ENCODE measurements around the gene GON4L.

DNA sequence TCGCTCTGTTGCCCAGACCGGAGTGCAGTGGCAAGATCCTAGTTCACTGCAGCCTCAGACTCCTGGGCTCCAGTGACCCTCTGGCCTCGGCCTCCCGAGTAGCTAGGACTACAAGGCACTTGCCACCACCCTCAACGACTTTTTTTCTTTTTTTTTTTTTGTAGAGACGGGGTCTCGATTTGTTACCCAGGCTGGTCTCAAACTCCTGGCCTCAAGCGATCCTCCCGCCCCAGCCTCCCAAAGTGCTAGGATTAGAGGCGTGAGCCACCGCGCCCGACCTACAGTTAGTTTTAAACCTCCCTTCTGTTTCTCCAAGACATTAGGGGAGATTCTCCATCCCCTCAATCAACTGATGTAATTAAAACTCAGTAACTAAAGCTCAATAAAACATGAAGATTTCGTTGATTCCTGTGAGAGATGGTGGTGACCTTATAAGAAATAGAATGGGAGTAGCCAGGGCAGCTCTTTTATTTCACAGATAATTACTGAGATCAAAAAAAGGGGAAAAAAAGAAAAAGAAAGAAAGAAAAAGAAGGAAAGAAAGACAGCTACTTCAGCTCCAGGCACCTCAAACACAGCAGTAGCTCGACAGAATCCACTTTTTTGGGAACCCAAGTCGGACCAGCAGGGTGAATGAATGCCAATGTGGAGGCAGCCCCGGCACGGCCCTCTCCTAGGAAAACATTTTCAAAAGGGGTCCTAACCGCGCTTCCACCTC is 598 bp downstream of the GON4L start:
- TF ChIP-seq, protein P1, sequence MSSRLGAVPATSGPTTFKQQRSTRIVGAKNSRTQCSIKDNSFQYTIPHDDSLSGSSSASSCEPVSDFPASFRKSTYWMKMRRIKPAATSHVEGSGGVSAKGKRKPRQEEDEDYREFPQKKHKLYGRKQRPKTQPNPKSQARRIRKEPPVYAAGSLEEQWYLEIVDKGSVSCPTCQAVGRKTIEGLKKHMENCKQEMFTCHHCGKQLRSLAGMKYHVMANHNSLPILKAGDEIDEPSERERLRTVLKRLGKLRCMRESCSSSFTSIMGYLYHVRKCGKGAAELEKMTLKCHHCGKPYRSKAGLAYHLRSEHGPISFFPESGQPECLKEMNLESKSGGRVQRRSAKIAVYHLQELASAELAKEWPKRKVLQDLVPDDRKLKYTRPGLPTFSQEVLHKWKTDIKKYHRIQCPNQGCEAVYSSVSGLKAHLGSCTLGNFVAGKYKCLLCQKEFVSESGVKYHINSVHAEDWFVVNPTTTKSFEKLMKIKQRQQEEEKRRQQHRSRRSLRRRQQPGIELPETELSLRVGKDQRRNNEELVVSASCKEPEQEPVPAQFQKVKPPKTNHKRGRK (CRISPR knock-in tag; IDR thresholded peaks at IDR 0.05; ENCODE audit: borderline replicate concordance) = no peak
- no peak for TF ChIP-seq MYBL2 (CRISPR knock-in tag; IDR thresholded peaks at IDR 0.05)
- TF ChIP-seq, protein P2, sequence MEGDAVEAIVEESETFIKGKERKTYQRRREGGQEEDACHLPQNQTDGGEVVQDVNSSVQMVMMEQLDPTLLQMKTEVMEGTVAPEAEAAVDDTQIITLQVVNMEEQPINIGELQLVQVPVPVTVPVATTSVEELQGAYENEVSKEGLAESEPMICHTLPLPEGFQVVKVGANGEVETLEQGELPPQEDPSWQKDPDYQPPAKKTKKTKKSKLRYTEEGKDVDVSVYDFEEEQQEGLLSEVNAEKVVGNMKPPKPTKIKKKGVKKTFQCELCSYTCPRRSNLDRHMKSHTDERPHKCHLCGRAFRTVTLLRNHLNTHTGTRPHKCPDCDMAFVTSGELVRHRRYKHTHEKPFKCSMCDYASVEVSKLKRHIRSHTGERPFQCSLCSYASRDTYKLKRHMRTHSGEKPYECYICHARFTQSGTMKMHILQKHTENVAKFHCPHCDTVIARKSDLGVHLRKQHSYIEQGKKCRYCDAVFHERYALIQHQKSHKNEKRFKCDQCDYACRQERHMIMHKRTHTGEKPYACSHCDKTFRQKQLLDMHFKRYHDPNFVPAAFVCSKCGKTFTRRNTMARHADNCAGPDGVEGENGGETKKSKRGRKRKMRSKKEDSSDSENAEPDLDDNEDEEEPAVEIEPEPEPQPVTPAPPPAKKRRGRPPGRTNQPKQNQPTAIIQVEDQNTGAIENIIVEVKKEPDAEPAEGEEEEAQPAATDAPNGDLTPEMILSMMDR (IDR thresholded peaks at IDR 0.05) = no peak
